ENCODE results near the gene TMEM266.

- TF ChIP-seq CTCF (IDR thresholded peaks at IDR 0.05) (no peak), POLR2A (IDR thresholded peaks at IDR 0.05) (no peak), POLR2AphosphoS5 (IDR thresholded peaks at IDR 0.05) (no peak)
Measured at GRCh38 chr15:76204916-76205460, 145.2 kb downstream of the TMEM266 start.

All from sigmoid colon (tissue), 4 donors.